Stimulated activated CD4-positive, alpha-beta T cell treated with anti-CD3 and anti-CD28 coated beads, Interleukin-15, amount 100 ng/mL, for 1 hour (primary cell): ENCODE data around the gene NRCAM.

Experiments
- DNase-seq, 2 donors: peaks; one replicate each; pipeline ENCODE4 v3.0.0-alpha.2; 2020; ENCODE audit warnings: low read depth in 1 of 2, low spot score in 1 of 2

The NRCAM gene

DNA sequence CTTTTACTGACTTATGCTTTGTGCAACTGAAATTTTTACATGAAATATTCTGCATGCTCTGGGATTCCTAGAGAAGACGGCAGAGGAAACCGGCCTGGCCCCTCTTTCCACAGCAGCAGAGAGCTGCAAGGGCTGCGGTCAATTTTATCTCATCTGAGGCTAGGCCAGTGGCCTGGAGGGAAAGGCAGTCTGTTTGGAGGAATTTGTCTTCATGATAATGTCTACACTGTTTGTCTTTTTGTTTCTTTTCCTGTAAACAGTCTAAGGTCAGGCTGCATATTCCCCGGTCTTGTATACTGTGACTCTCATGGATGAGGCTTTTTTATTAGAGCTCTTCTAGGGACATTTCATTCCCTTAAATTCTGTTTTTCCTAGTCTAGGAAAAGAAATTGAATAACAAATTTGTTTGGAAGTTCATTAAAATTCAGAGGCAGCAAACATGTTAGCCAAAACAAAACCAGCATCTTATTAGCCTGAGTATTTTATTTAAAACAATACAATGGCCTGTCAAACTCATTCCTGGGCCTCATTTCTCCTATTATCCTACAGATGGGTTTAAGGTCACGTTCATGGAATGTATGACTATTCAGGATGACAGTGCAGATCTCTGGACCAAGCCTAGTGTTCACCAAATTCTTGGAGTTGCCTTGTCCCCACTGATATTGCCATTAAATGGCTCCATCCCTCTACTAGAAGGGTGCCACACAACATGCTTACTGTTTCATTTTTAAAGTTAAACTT is 352.5 kb downstream of the NRCAM start:
- DNase-seq = no peak

DNA sequence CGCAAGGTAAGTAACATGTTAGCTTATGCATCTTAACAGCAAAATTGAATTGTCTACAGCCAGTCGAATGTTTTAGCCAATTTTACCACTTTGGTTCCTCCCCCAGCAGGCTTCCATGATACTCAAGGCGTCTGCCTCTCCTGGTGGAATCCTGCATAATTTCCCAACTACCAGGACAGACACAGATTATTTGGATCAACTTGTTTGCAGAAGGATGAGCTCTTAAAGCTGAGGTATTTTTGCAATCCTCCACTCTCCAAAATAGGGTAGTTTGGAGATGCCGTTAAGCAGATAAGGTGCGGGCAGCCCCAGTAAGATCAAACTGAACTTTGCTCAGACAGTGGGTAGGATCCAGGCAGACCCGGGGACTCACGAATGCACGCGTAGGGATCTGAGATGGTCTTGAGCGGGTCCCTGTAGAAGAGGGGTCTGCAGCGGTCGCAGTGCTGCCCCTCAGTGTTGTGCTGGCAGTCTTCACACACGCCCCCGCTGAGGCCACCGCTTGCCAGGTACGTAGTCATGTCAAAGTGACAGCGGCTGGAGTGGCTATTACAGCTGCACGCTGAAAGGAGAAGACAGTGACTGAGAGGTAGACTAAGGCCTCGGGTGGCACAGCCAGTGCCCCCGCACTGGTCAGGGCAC is 353.4 kb downstream of the NRCAM start:
- DNase-seq = no peak

DNA sequence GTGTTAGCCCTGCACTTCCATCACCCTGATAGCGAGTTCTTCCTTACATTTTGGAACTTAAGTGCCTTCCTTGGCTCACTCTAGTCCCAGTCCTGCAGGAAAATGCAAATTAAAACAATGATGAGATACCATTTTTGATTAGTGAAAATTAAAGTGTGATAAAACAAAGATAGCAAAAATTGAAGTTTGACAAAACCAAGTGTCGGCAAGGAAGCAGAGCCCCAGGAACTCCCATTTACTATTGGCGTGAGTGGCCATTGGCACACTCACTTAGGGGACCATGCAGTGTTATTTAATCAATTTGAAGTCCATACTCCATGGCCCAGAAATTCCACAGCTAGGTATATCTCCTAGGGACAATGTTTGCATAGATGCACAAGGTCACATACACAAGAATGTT is 354.5 kb downstream of the NRCAM start:
- no peak for DNase-seq

DNA sequence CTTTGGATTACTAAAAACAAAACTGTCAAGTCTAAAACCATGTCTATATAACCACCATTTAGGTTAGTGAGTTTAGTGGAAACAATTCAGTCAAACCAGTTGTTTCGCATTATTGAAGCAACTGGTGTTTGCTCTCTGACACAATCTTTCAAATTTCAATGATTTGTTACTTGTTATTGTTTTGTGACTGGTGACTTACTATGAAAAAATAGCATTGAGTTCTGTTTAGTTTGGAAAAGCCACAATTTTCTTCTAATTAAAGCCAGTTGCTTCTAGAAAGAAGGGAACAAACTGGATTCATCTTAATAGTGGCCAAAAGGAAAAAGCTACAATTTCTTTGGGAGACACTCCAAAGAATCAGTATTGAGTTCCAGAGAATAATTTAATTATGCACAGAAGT is 356.5 kb downstream of the NRCAM start:
- DNase-seq = no peak

DNA sequence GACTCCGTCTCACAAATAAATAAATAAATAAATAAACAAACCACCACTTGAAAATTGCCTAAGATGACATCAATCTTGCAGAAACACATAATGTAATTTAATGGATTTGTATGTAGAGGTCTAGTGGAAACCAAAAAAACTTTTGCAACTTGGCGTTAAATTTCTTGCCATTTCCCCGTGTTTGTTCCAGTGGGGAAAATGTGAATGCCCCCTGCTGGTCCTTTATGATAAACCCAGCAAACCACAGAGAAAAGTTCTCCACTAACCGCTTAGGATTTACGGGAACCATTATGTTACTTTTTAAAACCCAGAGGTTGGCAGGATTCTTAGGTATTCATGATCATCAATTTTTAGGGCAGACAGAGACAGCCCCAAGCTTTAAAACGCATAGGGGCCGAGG is 358.5 kb downstream of the NRCAM start:
- no peak for DNase-seq
